Panc1 (cell line): Measurements from ENCODE around the gene KRTAP5-9.

Source experiments
- POLR2AphosphoS5 ChIP-seq: IDR thresholded peaks from 2 replicates; pipeline ENCODE4 v1.6.1; 2012; ENCODE audit warnings: mild to moderate bottlenecking, low read depth, low read length, moderate library complexity
- SIN3A ChIP-seq: IDR thresholded peaks from 2 replicates; pipeline ENCODE4 v1.6.1; 2012; ENCODE audit warnings: low read depth, mild to moderate bottlenecking, low read length, moderate library complexity, borderline replicate concordance; ENCODE audit not compliant: insufficient read depth
- TCF7L2 ChIP-seq: IDR thresholded peaks from 2 replicates; pipeline ENCODE4 v1.6.1; 2011; ENCODE audit warnings: mild to moderate bottlenecking, low read depth, low read length, inconsistent platforms
- TF ChIP-seq, protein P1 (sequence below): fragments of 450-650 bp; IDR thresholded peaks from 2 replicates; pipeline ENCODE4 v1.5.1; 2017; ENCODE audit warnings: mild to moderate bottlenecking
- TF ChIP-seq, protein P2 (sequence below), 2 experiments: IDR thresholded peaks; 2 replicates each; pipeline ENCODE4 v1.6.1; 2011 to 2012; ENCODE audit warnings: low read depth in 2 of 2, control low read depth in 1 of 2, low read length in 1 of 2, mild to moderate bottlenecking in 1 of 2, moderate library complexity in 1 of 2; ENCODE audit not compliant: insufficient read depth in 1 of 2

DNA sequence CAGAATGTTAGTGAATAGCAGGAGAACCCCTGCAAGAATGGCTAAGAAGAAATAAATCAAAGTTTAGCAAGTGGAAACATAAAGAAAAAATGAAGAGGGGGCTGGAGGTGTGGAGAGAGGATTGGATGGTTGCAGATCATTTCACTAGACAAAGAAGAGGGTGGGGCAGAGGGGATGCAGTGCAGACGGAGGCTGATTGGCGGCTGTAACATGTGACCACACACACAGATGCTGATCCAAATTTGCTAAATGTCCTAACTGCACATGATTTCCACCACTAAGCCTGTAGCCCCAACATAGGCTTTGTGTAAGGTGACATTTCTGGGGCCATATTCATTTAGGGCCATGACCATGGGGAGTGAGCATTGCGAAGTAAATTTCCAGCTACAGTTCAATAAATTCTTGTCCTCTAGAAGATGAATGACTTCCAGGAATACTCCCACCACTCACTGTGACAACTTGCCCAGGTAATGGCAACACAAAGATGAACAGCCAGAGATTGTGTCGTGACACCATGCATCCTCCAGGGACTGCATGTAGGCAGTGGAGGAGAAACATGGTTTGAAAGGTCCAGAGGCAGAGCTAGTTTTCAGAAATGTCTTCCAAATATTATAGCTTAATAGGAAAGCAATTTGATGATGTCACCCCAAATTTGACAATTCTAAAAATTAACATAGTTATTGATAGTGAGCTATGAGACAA lies 27.7 kb downstream of the KRTAP5-9 start:
- TF ChIP-seq, protein P1, sequence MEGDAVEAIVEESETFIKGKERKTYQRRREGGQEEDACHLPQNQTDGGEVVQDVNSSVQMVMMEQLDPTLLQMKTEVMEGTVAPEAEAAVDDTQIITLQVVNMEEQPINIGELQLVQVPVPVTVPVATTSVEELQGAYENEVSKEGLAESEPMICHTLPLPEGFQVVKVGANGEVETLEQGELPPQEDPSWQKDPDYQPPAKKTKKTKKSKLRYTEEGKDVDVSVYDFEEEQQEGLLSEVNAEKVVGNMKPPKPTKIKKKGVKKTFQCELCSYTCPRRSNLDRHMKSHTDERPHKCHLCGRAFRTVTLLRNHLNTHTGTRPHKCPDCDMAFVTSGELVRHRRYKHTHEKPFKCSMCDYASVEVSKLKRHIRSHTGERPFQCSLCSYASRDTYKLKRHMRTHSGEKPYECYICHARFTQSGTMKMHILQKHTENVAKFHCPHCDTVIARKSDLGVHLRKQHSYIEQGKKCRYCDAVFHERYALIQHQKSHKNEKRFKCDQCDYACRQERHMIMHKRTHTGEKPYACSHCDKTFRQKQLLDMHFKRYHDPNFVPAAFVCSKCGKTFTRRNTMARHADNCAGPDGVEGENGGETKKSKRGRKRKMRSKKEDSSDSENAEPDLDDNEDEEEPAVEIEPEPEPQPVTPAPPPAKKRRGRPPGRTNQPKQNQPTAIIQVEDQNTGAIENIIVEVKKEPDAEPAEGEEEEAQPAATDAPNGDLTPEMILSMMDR = no peak
- TF ChIP-seq SIN3A (no peak), TCF7L2 (no peak), POLR2AphosphoS5 (no peak)
- TF ChIP-seq, protein P2, sequence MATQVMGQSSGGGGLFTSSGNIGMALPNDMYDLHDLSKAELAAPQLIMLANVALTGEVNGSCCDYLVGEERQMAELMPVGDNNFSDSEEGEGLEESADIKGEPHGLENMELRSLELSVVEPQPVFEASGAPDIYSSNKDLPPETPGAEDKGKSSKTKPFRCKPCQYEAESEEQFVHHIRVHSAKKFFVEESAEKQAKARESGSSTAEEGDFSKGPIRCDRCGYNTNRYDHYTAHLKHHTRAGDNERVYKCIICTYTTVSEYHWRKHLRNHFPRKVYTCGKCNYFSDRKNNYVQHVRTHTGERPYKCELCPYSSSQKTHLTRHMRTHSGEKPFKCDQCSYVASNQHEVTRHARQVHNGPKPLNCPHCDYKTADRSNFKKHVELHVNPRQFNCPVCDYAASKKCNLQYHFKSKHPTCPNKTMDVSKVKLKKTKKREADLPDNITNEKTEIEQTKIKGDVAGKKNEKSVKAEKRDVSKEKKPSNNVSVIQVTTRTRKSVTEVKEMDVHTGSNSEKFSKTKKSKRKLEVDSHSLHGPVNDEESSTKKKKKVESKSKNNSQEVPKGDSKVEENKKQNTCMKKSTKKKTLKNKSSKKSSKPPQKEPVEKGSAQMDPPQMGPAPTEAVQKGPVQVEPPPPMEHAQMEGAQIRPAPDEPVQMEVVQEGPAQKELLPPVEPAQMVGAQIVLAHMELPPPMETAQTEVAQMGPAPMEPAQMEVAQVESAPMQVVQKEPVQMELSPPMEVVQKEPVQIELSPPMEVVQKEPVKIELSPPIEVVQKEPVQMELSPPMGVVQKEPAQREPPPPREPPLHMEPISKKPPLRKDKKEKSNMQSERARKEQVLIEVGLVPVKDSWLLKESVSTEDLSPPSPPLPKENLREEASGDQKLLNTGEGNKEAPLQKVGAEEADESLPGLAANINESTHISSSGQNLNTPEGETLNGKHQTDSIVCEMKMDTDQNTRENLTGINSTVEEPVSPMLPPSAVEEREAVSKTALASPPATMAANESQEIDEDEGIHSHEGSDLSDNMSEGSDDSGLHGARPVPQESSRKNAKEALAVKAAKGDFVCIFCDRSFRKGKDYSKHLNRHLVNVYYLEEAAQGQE (IDR thresholded peaks at IDR 0.05; ENCODE audit: insufficient read depth in 1 of 2, low read depth in 2 of 2, low read length in 1 of 2) = no peak
